Adrenal gland (tissue), 5 donors: ENCODE data around the gene TAS2R30.

ENCODE experiments used
- CTCF ChIP-seq, 6 experiments: fragments of 450-650 bp in 4 of 6; fragments of 200-600 bp in 2 of 6; sonication (generic) in 1 of 6; IDR thresholded peaks; 1 replicate in 5 of 6; 2 replicates in 1 of 6; pipeline versions ENCODE4 v1.5.1 to v1.8.0; 2016 to 2021; ENCODE audit warnings: antibody characterized with exemption in 6 of 6, mild to moderate bottlenecking in 2 of 6, moderate library complexity in 1 of 6
- POLR2A ChIP-seq, 2 donors: fragments of 450-650 bp; IDR thresholded peaks; one replicate each; pipeline ENCODE4 v1.6.1; 2017; ENCODE audit warnings: antibody characterized with exemption in 2 of 2, mild to moderate bottlenecking in 2 of 2, moderate library complexity in 1 of 2
- donor health status: DM: no; HTN: no; CAD: no.

GRCh38 chr12:11105546-11105945, 28.9 kb downstream of the TAS2R30 start:
- TF ChIP-seq CTCF (IDR thresholded peaks at IDR 0.05) (no peak), POLR2A (IDR thresholded peaks at IDR 0.05) (no peak)
